ENCODE measurements around the gene PRR5L.

PRR5L gene

DNA sequence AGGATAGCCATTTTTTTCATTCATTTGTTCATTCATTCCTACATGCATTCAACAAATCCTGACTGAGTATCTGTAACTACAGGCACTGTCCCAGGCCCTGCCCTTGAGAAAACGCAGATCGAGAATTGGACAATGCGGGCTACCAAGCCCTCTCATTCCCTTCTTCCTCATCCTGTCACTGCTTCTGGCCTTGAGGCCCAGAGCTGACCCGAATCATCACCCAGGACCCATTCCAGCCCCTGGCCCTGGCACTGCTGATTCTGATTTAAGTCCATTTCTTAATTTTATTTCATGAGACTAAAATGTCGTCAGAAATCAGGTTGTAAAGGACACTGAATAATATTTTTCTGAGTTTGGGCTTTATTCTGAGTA, 31.1 kb upstream of the PRR5L start:
- Histone ChIP-seq H3K27me3 (replicated peaks; ENCODE audit: control insufficient read depth, insufficient read depth, low read length) (peaks cover 18% of the 10 kb centered on the region), H3K4me1 (ENCODE audit: control insufficient read depth, insufficient read depth, low read length) (no peaks in the 10 kb centered on the region), H3K9me3 (ENCODE audit: control insufficient read depth, low read length) (no peaks in the 10 kb centered on the region), H3K9ac (ENCODE audit: low read length) (no peak overlapping the region), H3K4me3 (ENCODE audit: low read length) (no peak overlapping the region), H3K36me3 (ENCODE audit: control insufficient read depth, insufficient read depth, low read length, severe bottlenecking) (peaks cover 6% of the 10 kb centered on the region)
- no peak for DNase-seq (ENCODE audit: low read depth)

DNA sequence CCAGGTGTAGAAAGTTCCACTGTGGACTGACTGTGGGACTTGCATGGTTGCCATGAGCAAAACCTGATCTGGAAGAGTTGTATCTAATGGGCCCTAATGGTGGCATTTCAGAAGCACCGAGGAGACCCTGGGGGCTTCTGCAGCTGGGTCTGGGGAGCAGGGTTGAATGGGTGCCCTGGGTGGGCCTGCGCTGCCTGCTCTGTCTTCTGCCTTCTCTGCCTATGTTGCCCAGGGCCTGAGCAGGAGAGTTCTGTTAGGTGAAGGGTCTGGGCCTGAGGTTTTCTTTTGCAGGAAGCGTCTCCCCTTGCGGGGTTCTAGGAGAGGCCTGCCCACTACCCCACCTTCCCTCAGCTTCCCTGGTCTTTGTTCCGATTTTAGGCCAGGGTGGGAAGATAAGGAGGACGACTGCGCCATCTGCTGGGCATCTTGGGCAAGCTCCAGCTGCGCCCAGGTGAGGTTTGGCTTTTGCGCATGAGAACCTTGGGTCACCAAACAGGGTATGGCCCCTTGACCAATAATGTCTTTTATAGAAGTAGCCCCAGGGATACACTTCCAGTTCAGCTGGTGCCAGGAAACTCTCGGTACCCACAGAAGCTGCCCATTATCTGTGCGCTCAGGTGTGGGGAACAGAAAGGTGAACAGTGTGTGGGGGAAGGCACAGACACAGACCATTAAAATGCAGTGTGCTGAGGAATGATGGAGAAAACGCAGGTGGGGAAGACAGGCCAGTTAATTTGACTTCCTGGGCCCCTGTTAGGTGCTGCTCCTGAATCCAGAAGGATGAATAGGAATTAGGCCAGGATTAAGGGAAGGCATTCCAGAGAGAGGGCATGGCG, 30.1 kb upstream of the PRR5L start:
- DNase-seq (ENCODE audit: low read depth) = peak; percentile 76
- peaks cover 18% of the 10 kb centered on the region for H3K27me3 ChIP-seq (replicated peaks; ENCODE audit: control insufficient read depth, insufficient read depth, low read length)
- no peak overlapping the region for H3K9ac ChIP-seq (ENCODE audit: low read length)
- no peaks in the 10 kb centered on the region for H3K9me3 ChIP-seq (ENCODE audit: control insufficient read depth, low read length)
- H3K36me3 ChIP-seq (ENCODE audit: control insufficient read depth, insufficient read depth, low read length, severe bottlenecking) = peaks cover 15% of the 10 kb centered on the region
- no peaks in the 10 kb centered on the region for H3K4me1 ChIP-seq (ENCODE audit: control insufficient read depth, insufficient read depth, low read length)
- no peak overlapping the region for H3K4me3 ChIP-seq (ENCODE audit: low read length)

DNA sequence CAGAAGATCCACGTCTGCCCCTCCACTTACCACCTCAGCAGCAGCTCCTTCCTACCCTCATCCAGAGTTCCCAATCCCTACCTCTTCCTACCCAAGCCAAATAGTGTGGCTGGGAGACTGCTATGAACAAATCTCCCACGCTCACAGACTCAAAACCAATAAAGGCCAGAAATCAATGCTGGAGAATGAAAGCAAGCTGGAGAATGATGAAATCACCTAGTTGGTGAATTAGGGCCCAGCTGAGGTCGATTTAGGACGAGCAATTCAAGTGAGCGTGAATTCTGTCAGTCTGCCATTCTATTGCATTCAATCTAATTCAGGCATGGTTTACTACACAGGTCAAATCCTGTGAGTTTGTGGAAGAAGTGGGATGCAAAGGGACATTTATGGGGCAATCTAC, 29.3 kb upstream of the PRR5L start:
- Histone ChIP-seq H3K9ac (ENCODE audit: low read length) (no peak overlapping the region), H3K36me3 (ENCODE audit: control insufficient read depth, insufficient read depth, low read length, severe bottlenecking) (peaks cover 22% of the 10 kb centered on the region), H3K9me3 (ENCODE audit: control insufficient read depth, low read length) (no peaks in the 10 kb centered on the region), H3K4me1 (ENCODE audit: control insufficient read depth, insufficient read depth, low read length) (no peaks in the 10 kb centered on the region), H3K4me3 (ENCODE audit: low read length) (no peak overlapping the region), H3K27me3 (replicated peaks; ENCODE audit: control insufficient read depth, insufficient read depth, low read length) (peaks cover 14% of the 10 kb centered on the region)
- DNase-seq (ENCODE audit: low read depth) = no peak

DNA sequence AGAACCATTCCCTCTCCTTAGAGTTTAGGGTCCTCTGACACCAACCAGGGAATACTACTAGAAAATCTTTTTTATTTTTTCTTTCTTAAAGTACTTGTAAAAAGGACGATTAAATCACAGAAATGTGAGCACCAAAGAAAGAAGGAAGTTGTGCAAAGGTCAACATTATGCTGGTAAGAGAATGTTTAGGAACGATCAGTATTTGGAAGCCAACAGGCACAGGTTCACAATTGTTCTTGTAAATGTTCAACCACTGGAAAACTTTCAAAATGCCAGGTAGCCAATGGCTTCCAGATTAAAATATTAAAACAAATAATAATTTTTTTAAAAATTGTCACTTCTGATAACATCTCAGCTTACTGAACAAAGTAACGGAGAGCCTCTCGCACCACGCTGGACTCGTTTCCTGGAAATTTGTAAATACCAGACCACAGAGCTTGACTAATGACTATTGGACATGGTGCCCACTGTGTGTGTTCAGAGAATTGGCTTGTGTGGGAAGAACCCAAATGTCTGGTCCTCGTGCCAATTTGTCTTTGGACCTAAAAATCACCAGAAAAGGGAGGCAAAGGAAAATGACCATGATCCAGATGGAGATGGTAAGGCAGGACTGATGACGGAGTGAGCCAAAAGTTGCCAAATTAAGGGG, 27.6 kb upstream of the PRR5L start:
- no peak overlapping the region for H3K9ac ChIP-seq (ENCODE audit: low read length)
- no peak for DNase-seq (ENCODE audit: low read depth)
- peaks cover 5% of the 10 kb centered on the region for H3K27me3 ChIP-seq (replicated peaks; ENCODE audit: control insufficient read depth, insufficient read depth, low read length)
- H3K4me1 ChIP-seq (ENCODE audit: control insufficient read depth, insufficient read depth, low read length) = no peaks in the 10 kb centered on the region
- peaks cover 37% of the 10 kb centered on the region for H3K36me3 ChIP-seq (ENCODE audit: control insufficient read depth, insufficient read depth, low read length, severe bottlenecking)
- H3K4me3 ChIP-seq (ENCODE audit: low read length) = no peak overlapping the region
- H3K9me3 ChIP-seq (ENCODE audit: control insufficient read depth, low read length) = no peaks in the 10 kb centered on the region

DNA sequence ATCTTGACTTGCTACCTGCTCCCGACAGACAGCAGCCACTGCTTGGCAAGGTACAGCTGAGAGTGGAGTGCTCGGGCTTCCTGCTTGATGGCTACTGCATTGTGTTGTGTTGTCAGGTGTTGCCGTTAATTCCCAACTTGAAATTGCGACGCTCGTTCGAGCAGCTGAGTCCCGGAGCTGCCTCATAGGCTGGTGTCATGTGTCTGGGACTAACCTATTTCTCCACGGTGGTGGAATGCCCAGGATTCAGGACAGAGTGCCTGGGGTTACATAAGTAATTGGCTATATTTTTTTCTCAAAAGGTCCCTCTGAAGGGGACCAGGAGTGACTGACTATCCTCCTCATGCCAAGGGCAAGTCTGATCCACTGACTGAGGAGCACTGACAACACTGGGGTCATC, 25.4 kb upstream of the PRR5L start:
- no peak for DNase-seq (ENCODE audit: low read depth)
- no peaks in the 10 kb centered on the region for H3K9me3 ChIP-seq (ENCODE audit: control insufficient read depth, low read length)
- H3K4me1 ChIP-seq (ENCODE audit: control insufficient read depth, insufficient read depth, low read length) = no peaks in the 10 kb centered on the region
- H3K27me3 ChIP-seq (replicated peaks; ENCODE audit: control insufficient read depth, insufficient read depth, low read length) = no peaks in the 10 kb centered on the region
- no peak overlapping the region for H3K9ac ChIP-seq (ENCODE audit: low read length)
- peaks cover 58% of the 10 kb centered on the region for H3K36me3 ChIP-seq (ENCODE audit: control insufficient read depth, insufficient read depth, low read length, severe bottlenecking)
- H3K4me3 ChIP-seq (ENCODE audit: low read length) = no peak overlapping the region

DNA sequence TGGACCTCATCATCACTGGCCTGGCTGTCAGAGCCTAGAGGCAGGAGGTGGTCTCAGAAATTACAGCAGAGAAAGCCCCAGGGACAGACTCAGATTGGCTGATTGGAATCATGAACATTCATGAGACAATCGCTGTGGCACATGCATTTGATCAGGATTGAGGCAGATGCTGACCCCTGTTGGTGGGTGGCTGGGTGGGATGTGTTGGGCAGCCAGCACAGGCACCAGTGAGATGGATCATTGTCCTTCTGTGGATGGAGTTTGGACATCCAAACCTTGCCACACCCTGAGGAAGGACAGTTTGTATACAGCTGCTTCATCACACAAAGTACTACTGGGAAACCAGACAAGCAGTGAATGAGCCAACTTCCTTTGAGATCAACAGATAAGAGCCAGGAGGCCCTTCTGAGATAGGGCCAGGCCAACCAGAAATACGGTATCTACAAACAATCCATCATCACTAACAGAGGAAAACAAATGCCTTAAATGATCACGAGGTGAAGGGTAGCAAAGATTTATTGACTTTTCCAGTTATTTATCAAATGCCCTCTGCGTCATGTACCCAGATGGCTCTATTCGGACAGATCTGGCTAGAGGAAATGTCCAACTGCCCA, 24.2 kb upstream of the PRR5L start:
- Histone ChIP-seq H3K27me3 (replicated peaks; ENCODE audit: control insufficient read depth, insufficient read depth, low read length) (no peaks in the 10 kb centered on the region), H3K9ac (ENCODE audit: low read length) (no peak overlapping the region), H3K4me1 (ENCODE audit: control insufficient read depth, insufficient read depth, low read length) (no peaks in the 10 kb centered on the region), H3K9me3 (ENCODE audit: control insufficient read depth, low read length) (no peaks in the 10 kb centered on the region), H3K4me3 (ENCODE audit: low read length) (no peak overlapping the region), H3K36me3 (ENCODE audit: control insufficient read depth, insufficient read depth, low read length, severe bottlenecking) (peaks cover 70% of the 10 kb centered on the region)
- no peak for DNase-seq (ENCODE audit: low read depth)

DNA sequence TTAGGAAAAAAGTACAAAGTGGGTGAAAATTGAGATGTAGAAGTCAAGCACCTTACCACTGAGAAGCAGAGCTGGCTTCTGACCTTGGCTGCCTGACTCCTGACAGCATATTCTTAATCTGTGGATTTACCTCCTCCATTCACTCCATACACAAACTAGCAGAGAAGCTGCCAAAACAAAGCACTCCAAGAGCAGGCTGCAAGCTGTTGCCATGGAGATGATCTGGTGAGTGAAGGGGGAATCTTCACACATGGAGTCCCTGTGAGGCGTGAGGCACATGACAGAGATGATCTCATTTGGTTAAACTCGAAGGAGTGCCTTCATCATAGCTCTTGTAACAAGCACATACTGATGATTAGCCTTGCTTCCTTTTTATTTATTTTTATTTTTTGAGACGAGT, 23.0 kb upstream of the PRR5L start:
- no peak for DNase-seq (ENCODE audit: low read depth)
- Histone ChIP-seq H3K27me3 (replicated peaks; ENCODE audit: control insufficient read depth, insufficient read depth, low read length) (no peaks in the 10 kb centered on the region), H3K9ac (ENCODE audit: low read length) (no peak overlapping the region), H3K4me1 (ENCODE audit: control insufficient read depth, insufficient read depth, low read length) (no peaks in the 10 kb centered on the region), H3K4me3 (ENCODE audit: low read length) (no peak overlapping the region), H3K36me3 (ENCODE audit: control insufficient read depth, insufficient read depth, low read length, severe bottlenecking) (peaks cover 80% of the 10 kb centered on the region), H3K9me3 (ENCODE audit: control insufficient read depth, low read length) (no peaks in the 10 kb centered on the region)

DNA sequence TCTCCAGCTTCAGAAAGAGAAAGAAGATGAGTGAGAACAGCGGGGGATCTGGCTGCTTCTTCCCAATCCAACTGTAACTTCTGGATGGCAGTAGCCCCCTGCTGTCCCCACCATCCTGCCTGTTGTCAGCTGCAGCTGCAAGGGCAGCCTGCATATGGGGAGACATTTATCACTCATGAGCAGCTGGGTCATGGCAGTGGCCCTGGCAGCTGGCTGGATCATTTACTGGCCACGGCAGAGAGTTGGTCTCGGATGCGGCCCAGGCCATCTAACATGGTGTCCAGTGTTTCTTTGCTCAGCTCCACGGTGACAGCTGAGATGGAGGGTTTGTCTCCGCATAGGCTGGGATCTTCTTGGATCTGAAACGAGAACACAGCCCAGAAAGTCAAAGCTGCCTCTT, 21.7 kb upstream of the PRR5L start:
- DNase-seq (ENCODE audit: low read depth) = no peak
- Histone ChIP-seq H3K27me3 (replicated peaks; ENCODE audit: control insufficient read depth, insufficient read depth, low read length) (no peaks in the 10 kb centered on the region), H3K36me3 (ENCODE audit: control insufficient read depth, insufficient read depth, low read length, severe bottlenecking) (peaks cover 89% of the 10 kb centered on the region), H3K9me3 (ENCODE audit: control insufficient read depth, low read length) (no peaks in the 10 kb centered on the region), H3K9ac (ENCODE audit: low read length) (no peak overlapping the region), H3K4me1 (ENCODE audit: control insufficient read depth, insufficient read depth, low read length) (no peaks in the 10 kb centered on the region), H3K4me3 (ENCODE audit: low read length) (no peak overlapping the region)

DNA sequence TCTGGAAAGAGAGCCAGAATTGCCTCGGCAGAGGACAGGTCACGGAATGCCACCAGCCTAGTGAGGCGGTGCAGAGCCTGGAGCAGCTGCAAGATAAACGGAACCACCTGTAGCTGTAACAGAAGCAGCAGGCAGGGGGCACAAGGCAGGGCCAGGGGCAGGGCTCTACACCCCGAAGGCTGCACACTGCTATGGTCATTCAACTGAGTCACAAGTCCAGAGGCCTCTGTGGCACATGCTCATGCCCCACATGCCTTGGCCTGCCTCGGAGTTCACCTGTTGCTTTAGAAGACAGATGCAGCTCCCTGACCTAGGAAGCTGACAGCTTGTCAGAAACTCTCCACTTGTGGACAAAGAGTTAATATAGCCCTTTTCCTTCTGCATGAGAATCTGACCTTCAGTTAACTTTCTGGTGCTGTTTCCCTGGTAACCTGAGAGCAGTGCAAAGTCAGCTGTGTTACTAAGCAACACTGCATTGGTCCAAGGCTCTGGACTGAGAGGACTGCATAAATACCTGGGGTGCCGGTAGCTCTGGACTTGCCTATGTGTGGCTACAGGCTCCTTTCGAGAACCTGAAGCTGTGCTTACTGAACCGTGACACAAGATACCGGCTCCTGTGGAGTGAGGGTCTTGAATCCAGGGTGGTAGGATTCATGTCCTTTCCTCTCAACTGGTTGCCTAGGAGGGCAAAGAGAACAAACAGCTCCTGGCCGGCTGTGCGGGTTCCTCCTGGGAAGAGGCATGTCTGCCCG, 17.4 kb upstream of the PRR5L start:
- Histone ChIP-seq H3K4me1 (ENCODE audit: control insufficient read depth, insufficient read depth, low read length) (peaks cover 6% of the 10 kb centered on the region), H3K27me3 (replicated peaks; ENCODE audit: control insufficient read depth, insufficient read depth, low read length) (no peaks in the 10 kb centered on the region), H3K36me3 (ENCODE audit: control insufficient read depth, insufficient read depth, low read length, severe bottlenecking) (peaks cover 53% of the 10 kb centered on the region), H3K9me3 (ENCODE audit: control insufficient read depth, low read length) (peaks cover 3% of the 10 kb centered on the region), H3K9ac (ENCODE audit: low read length) (no peak overlapping the region), H3K4me3 (ENCODE audit: low read length) (no peak overlapping the region)
- no peak for DNase-seq (ENCODE audit: low read depth)

DNA sequence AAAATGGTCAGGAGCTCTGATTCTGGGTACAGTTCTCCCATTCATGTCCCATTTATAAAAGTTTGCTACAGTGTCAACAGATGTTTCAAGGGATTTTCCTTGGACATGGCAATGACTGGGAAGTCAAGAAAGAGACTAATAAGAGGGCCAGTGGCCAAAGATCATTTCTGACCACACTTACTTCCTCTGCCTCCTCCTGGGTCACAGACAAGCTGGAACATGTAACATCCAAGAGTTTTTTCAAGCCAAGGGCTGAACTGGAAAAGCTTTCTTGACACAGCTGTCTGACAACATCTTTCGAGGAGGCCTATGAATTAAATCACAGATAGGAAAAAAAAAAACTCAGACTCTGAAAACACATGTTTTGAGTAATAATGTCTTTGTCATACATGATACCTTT, 15.6 kb upstream of the PRR5L start:
- no peaks in the 10 kb centered on the region for H3K27me3 ChIP-seq (replicated peaks; ENCODE audit: control insufficient read depth, insufficient read depth, low read length)
- no peak for DNase-seq (ENCODE audit: low read depth)
- H3K36me3 ChIP-seq (ENCODE audit: control insufficient read depth, insufficient read depth, low read length, severe bottlenecking) = peaks cover 36% of the 10 kb centered on the region
- no peak overlapping the region for H3K9ac ChIP-seq (ENCODE audit: low read length)
- peaks cover 6% of the 10 kb centered on the region for H3K4me1 ChIP-seq (ENCODE audit: control insufficient read depth, insufficient read depth, low read length)
- H3K4me3 ChIP-seq (ENCODE audit: low read length) = no peak overlapping the region
- peaks cover 3% of the 10 kb centered on the region for H3K9me3 ChIP-seq (ENCODE audit: control insufficient read depth, low read length)

DNA sequence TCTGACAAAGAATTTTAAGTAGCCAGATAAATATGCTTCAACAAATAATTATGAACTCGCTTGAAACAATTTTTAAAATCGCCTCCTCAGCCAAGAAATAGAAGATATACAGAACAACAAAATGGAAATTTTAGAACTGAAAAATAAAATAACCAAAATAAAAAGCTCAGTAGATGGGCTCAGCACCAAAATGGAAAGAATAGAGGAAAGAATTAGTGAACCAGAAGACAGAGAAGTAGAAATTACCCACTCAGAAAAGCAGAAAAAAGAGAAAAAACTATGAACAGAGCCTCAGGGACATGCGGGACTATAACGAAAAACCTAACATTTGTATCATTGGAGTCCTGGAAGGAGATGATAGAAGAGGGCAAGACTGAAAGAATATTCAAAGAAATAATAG, 14.2 kb upstream of the PRR5L start:
- H3K4me3 ChIP-seq (ENCODE audit: low read length) = no peak overlapping the region
- no peak for DNase-seq (ENCODE audit: low read depth)
- H3K36me3 ChIP-seq (ENCODE audit: control insufficient read depth, insufficient read depth, low read length, severe bottlenecking) = peaks cover 23% of the 10 kb centered on the region
- H3K9me3 ChIP-seq (ENCODE audit: control insufficient read depth, low read length) = peaks cover 3% of the 10 kb centered on the region
- H3K4me1 ChIP-seq (ENCODE audit: control insufficient read depth, insufficient read depth, low read length) = peaks cover 6% of the 10 kb centered on the region
- no peaks in the 10 kb centered on the region for H3K27me3 ChIP-seq (replicated peaks; ENCODE audit: control insufficient read depth, insufficient read depth, low read length)
- no peak overlapping the region for H3K9ac ChIP-seq (ENCODE audit: low read length)
